GM12892 (cell line): ENCODE data around the gene NR2C2.

Experiments
- POLR2A ChIP-seq: IDR thresholded peaks from 2 replicates; pipeline ENCODE4 v1.6.1; 2011; ENCODE audit warnings: low read depth, low read length, control low read depth
- TAF1 ChIP-seq: IDR thresholded peaks from 2 replicates; pipeline ENCODE4 v1.6.1; 2011; ENCODE audit warnings: low read depth, mild to moderate bottlenecking, control low read depth, low read length, borderline replicate concordance

GRCh38 chr3:15049584-15049983 lies 102.2 kb downstream of the NR2C2 start:
- TF ChIP-seq TAF1, result no peak
- TF ChIP-seq POLR2A, result no peak
